GM18907 (cell line): ENCODE results near the gene C19orf73.
A peak's percentile ranks its signal among the peaks of the same experiment; 100 is the strongest.
"Not testable (repeated sequence)": the region's sequence is repeated elsewhere in the genome, so short reads cannot be mapped to it uniquely, and the experiment has no call there.

Experiments used
- ATAC-seq: cut with Tn5 transposase; IDR thresholded peaks from one replicate; pipeline ENCODE4 v1.9.1; 2021; ENCODE audit warnings: mild to moderate bottlenecking, moderate library complexity; ENCODE audit not compliant: unreplicated experiment

Gene C19orf73

GRCh38 chr19:49103331-49104085 is 15.4 kb downstream of the C19orf73 start:
- no peak for ATAC-seq

DNA sequence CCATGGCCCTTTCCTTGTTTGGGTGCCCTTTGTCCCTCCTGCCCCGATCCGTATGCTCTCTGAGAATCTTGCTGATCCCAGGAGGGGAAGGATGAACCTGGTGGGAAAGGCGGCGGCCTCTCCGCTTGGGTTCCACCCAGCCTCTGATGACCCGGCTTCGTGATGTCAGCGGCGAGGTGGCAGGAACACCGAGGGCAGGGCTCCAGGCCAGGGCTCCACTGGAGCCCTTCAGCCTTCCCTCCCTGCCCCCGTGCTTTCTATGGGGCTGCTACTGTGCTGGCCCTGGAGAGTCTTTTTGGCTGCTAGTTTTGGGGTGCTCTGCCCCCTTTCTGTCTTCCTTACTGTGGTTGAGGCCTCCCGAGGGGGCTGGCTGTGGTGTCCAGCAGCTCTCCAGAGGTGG is 16.6 kb downstream of the C19orf73 start:
- ATAC-seq, result no peak

DNA sequence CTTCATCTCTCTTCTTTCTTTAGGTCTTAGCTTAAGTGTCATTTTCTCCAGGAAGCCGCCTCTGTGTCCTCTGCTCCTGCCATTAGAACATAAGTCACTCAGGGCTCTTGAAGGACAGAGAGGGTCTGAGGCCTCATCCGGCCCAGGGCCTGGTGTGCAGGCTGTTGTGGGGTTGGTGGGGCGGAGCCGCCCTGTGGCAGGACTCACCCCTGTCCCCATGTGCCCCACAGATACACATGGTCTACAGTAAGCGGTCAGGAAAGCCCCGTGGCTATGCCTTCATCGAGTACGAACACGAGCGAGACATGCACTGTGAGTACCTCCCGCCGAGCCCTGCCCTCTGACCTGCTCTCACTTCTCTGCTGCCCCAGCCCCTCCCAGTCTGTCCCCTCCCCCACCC is 17.8 kb downstream of the C19orf73 start:
- no peak for ATAC-seq

DNA sequence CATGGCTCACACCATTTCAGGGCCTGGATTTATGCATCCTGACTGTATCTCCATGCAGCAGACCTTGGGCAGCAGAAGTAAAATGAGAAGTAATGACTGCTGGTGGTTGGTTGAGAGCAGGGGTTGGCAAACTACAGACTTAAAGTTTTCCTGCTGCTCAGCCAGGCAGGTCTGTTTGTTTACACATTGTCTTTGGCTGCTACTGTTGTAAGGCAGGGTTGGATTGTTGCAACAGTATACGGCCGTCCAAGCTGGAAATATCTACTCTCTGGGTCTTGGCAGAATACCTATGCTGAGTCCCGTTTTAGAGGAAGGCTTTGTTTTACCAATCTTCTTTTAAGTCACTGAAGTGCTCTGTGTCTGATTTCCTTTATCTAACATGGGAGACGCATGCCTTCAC is 20.1 kb downstream of the C19orf73 start:
- ATAC-seq, result no peak

DNA sequence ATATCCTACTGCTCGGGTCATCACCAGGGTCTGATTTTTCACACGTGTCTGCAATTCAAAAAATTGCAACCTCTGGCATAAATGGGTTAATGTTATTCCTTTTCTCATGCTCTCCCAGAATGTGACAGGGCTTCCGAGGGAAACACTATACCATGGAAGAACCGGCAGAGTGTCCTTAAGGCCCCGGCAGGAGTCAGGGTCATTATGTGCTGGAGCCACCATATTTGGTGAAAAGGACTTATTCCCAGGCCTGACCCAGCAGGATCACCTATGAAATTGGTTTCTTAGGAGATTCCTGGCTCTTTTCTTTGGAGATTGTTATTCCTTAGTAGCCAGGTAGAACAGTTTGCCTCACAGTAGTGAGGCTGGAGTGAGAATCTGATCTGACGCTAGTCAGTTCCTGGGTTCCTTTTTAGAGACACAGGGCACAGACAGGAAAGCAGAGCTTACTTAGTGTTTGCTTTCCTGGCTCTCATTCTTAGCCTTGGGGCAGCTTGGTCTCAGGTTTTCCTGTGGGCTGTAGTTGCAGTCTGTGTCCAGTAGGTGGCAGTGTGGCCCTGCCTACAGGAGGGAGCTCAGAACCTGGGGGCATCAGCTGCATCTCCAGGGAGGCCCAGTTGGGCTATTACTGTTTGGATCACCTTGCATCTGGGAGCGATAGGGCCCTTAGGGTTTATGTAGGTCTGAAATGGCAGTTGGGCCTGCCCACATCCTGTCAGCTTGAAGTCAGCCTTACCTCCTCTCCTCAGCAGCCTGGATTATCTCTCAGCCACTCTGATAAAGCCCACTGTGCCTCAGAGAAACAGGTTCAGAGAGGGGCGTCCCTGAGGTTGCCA is 21.3 kb downstream of the C19orf73 start:
- ATAC-seq, result no peak

DNA sequence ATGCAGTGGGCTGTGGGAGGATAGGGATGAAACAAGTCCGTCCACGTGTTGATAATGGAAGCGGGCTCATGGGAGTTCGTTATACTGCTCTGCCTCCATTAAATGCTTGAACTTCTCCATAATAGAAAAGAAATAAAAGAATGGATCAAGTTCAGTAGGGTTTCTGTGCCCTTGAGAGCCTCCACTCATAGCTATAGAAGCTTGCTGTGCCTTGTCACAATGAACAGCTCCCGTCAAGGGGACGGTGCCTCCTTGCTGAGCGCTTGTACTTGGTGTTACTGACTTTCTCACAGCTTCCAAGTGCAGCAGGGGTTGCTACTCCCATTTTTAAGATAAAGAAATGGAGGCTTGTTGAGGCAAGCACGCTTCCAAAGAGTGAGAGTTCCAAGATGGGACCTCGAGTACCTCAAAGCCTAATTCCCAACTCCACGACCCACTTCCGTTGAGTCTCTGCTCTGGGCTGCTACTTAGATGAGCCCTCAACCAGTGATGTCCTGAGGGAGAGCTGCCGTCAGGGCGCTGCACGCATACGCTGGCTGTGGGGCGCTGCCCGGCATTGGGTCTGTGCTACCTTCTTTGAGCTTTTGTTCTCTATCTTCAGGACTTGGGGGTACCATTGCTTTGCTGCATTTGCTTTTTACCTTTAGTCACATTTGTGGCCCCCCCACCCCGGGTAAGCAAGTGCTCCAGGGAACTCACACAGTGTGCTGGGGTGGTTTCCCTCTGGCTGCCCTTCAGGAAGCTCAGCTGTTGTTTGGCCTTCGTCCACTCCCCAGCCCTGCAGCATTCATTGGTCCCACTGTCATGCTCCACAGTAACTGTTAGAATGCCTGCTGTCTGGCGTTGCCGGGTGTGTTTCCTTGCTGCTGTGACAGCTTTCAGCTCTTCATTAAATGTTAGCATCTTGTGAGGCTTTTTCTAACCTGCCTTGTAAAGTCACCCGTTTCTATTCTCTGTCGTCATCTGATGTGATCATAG is 24.1 kb downstream of the C19orf73 start:
- ATAC-seq, result no peak

DNA sequence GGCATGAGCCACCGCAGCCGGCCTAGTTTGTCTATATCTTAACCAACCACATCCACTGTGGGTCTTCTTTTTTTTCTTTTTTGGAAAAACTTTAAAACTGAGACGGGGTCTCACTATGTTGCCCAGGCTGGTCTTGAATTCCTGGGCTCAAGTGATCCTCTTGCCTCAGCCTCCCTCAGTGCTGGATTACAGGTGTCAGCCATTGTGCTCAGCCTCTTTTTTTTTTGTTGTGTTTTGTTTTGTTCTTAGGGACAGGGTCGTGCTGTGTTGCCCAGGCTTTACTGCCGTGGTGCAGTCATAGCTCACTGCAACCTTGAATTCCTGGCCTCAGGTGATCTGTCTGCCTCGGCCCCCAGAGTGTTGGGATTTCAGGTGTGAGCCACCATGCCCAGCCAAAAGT is 26.3 kb downstream of the C19orf73 start:
- no peak for ATAC-seq

DNA sequence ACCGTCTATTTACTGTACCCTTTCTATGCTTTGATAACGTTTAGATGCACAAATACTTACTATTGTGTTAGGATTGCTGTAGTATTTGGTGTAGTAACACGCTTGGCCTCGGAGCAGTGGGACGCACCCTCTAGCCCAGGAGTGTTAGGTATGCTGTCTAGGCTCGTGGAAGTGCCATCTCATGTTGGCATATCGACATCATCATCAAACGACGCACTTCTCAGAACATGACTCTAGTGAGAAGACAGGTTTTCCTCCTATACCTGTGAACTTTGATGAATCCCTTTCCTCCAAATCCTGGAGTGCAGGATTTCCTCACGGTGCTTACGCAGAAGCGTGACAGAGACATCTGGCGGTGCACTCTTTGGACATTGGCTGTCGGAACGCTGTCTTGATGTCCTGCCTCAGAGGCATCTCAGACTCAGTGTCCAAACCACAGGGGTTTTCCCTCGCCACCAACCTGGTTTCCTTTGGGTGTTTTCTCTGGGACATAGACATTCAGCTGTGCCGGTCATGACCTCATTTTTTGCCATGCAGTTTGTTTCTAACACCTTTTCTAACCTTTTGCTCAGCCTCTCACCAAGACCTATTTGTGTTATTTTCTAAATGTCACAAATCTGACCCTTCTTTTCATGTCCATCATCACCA is 27.4 kb downstream of the C19orf73 start:
- ATAC-seq, result no peak

GRCh38 chr19:49086296-49086695 is 32.6 kb downstream of the C19orf73 start:
- ATAC-seq, result no peak

GRCh38 chr19:49085868-49086232 is 33.1 kb downstream of the C19orf73 start:
- no peak for ATAC-seq

GRCh38 chr19:49085020-49085867 is 33.7 kb downstream of the C19orf73 start, which contains the start of gene SNRNP70:
Gene SNRNP70, plus strand, starts transcription at chr19:49085451. Its CDS starts 964 bp downstream, at chr19:49086415.
- ATAC-seq, result peak; percentile 80

- no peak for ATAC-seq
Observed at GRCh38 chr19:49084206-49085019, 34.5 kb downstream of the C19orf73 start.

DNA sequence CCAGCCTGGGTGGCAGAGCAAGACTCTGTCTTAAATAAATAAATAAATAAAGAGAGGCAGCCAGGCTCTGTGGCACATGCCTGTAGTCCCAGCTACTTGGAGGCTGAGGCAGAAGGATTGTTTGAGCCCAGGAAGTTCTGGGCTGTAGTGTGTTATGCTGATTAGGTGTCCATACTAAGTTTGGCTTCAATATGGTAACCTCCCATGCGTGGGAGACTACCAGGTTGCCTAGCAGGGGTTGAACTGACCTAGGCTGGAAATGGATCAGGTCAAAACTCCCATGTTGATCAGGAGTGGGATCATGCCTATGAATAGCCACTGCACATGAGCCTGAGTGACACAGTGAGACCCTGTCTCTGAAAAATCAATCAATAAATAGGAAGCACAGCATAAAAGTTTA is 37.7 kb downstream of the C19orf73 start:
- no peak for ATAC-seq

DNA sequence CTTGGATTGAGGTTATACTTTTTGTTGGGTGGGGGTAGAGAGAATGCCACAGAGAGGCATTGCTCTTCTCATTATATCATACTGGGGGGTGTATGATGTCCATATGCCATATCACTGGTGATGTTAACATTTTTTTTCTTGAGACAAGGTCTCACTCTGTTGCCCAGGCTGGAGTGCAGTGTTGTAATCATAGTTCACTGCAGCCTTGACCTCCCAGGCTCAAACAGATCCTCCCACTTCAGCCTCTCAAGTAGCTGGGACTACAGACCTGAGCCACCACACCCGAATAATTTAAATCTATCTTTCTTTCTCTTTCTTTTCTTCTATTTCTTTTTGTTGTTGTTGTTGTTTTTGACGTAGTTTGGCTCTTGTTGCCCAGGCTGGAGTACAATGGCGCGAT is 38.6 kb downstream of the C19orf73 start:
- ATAC-seq, result no peak

DNA sequence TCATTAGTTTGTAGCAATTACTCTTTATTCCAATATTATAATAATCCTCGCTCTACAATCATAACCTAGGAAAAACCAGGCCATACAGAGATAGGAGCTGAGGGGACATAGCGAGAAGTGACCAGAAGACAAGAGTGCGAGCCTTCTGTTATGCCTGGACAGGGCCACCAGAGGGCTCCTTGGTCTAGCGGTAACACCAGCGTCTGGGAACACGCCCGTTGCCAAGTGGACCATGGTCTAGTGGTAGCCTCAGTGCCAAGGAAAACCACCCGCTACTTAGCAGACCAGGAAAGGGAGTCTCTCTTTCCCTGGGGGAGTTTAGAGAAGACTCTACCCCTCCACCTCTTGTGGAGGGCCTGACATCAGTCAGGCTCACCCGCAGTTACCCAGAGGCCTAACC is 44.1 kb downstream of the C19orf73 start:
- not testable (repeated sequence) for ATAC-seq

- ATAC-seq, result no peak
Observed at GRCh38 chr19:49073514-49074378, 45.2 kb downstream of the C19orf73 start.

GRCh38 chr19:49071860-49072547 is 46.9 kb downstream of the C19orf73 start:
- ATAC-seq, result no peak
